SKM-1 (cell line): ENCODE data around the gene PRM3.
A peak's percentile ranks its signal among the peaks of the same experiment; 100 is the strongest.

Experiments
- DNase-seq: peaks from one replicate; lab custom pipeline; 2025; ENCODE audit not compliant: unreplicated experiment; lab: John Stamatoyannopoulos, UW

The PRM3 gene

DNA sequence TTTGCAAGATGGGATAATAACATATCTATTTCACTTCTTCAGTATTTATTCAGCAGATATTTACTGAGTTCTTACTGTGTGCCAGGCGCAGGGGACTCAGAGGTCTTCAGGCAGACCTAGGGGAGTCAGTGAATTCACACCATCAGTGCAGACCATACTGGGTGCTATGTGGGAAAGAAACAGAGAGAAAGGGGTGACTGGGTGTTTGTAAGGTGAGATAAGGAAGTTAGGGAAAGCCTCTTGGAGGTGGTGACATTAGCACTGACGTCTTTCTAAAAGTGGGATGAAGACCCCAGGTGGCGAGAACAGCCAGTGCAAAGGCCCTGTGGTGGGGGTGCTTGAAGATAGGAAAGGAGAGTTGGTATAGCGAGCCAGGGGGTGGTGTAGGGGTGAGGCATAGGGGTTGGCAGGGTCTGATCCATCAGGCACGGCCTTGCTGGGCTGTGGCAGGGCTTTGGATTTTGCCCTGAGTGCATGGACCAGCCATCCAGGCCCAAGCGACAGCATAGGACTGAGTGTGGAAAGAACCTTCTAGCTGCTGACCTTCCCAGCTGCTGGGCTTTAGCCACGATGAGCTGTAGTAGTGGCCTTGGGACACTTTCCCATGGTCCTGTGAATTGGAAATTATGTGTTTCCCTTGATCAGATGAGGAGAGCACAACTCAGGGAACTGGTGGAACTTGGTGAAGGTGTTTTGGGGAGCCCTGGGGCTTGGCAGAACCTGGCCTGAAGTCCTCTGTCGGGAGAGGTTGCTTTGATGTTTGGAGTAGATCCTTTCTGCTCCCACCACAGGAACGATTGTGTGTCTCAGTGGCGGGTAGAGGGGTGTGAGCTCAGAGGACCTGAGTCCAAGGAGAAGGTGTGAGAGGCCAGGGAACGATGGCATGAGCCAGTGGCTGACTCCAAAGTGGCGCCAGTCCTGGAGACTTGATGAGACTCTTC, 13.5 kb downstream of the PRM3 start:
- DNase-seq, result no peak

DNA sequence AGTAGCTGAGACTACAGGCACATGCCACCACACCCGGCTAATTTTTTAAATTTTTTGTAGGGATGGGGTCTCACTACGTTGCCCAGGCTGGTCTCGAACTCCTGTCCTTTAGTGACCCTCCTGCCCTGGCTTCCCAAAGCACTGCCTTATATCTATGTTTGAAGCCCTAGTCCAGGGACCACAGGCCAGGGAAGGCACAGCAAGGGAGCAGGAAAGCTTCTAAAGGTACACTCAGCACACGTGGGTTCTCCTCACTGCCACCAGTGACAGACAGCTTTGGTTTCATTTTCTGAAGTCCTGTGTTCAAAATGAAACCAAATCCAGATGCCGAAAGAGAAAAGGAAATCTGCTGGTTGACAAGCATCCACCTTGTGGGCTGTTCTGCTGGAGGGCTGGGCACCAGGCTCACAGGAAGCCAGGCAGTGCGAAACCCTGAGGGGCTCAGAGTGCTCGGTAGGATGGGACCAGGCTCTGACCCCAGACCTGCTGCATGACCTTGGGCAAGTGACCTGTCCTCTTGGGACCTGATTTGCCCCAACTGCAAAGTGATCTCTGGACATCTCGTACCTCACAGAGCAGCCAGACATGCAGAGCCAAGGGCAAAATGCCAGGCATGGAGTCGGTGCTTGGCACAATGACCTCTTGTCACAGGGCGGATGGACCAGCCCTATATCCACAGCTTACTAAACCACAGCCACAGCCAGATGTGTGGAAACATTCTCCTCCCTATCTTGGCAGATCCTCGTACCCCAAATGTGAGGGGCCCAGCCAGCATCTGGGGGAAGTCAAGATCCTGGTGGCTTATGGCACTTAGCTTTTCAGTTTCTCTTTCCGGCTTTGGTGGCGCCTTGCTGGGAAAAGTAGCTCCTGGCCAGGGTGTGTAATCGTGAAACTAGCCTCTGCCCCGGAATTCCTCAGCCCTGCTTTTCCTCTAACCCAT, 14.6 kb downstream of the PRM3 start:
- no peak for DNase-seq

DNA sequence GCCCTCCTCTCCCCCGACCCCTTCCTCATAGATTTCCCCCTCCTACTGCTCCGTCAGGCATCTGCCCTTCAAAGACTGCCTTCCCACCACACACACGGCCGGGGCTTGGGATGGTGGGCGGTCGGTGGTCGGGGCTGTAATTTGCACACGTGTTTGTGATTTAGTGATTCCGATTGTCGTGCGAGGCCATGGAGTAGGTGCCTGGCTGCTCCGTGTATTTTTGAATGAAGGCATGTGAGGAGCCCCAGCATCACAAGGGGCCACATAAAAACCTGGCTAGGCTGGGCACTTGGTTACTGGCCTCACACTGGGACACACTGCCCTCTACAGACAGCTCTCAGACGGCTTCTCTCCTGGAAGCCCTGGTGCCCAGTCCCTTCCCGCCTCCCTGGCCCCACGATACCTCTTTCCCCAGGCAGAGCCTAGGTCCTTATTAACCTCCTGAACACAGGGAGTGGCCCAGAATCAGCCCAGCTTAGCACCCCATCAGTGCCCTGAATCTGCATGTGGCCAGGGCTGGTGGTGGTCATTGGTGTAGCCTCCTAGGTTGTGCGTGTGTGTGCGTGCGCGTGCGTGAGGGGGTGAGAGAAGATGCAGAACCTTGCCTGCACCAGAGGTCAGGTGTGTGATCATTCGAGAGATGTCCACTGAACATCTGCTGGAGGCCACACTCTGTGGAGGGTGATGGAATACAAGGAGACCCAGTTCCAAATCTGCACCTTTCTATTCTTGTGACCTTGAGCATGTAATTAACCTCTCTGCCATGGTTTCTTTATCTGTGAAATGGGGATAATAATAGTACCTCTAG, 16.1 kb downstream of the PRM3 start:
- DNase-seq, result peak; percentile 40

DNA sequence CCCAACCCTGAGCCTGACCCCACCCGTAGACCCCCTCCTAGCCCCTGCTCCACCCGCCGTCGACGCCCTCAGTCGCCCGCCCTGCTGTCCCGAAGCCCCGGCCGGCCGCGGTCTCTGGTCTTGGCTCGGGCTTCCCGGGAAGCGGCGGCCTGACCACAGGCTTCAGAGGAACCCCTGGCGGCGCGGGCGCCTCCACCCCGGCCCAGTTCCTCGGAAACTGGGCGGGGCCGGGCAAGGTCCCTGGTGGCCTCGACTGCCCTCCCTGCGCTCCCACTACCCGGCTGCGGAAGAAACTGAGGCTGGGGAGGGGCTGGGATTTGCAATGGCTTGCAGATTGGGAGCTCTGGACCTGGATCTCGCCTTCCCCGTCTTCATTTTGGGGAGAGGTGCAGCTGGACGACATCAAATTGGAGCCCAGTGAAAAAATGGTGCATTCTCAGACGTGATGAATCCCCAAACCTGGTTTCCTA, 16.7 kb downstream of the PRM3 start:
- no peak for DNase-seq

DNA sequence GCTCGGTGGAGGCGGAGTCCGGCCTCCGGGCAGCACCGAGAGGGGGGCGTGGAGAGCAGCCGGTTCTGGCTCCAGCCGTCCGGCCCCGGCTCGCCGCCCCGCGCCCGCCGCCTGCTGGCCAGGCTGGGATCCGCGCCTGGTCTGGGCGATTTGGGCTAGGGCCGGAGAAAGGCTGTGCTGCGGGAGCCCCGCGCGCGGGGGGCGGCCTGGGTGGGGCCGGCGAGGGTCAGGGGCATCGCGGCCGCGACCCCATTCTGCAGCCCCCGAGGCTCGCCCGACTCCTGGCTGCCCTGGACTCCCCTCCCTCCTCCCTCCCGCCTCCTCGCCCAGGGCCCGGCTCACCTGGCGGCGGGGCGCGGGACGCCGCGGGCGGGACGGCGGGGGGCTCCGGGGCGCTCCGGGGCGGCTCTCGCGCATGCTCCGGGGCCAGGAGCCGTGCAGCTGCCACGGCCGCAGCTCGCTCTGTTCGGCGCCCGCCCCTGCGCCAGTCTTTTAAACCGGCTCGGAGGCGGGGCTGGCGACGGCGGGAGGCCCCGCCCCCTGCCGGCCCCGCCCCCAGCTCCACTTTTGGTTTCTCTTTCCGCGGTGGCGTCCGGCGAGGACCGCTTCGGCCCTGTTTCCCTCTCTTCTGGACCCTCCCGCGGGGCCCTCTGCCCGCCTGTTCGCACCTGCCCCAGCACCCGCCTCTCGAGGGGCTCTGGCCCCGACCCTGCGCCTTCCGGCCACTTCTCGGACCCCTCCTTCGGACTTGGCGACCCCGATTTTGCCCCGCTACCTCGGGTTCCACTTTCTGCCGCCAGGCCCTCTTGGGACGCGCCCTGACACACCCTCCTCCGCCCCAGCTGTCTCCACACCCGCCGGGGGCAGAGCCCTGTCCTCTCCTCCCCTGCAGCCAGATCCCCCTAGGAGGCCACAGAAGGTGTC, 17.4 kb downstream of the PRM3 start, which contains the start of gene SOCS1:
TSS of gene SOCS1 (minus strand) at position 468 of the 924 bp plus-strand sequence. CDS start 726 bp downstream, outside the sequence.
- peak; percentile 58 for DNase-seq

- DNase-seq, result no peak
These were observed 18.3 kb downstream of the PRM3 start for GRCh38 chr16:11254913-11255736.

- DNase-seq, result no peak
These were observed 19.2 kb downstream of the PRM3 start for GRCh38 chr16:11253995-11254912.

- no peak for DNase-seq
These were observed 20.1 kb downstream of the PRM3 start for GRCh38 chr16:11253009-11253994.

DNA sequence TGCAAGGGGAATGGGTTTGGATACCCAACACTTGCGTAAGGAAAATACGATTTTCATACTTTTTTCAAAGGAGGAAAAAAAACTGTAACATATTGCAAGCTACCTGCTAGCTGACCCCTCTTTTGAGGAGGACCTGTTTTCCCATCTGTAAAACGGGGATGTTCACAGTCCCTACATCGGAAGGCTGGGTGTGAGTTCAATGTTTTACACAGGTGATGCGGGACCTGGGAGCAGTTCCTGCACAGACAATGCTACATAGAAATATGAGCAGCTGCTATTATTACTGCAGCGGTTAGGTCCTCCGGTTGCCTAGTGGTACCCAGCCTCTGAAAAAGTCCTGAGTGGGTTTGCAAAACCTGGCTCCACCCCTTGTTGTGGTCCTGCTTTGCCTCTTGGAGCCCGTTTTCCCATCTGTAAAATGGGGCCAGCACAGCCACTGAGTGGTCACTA, 20.9 kb downstream of the PRM3 start:
- no peak for DNase-seq

GRCh38 chr16:11251525-11252481, 21.6 kb downstream of the PRM3 start:
- DNase-seq, result no peak

DNA sequence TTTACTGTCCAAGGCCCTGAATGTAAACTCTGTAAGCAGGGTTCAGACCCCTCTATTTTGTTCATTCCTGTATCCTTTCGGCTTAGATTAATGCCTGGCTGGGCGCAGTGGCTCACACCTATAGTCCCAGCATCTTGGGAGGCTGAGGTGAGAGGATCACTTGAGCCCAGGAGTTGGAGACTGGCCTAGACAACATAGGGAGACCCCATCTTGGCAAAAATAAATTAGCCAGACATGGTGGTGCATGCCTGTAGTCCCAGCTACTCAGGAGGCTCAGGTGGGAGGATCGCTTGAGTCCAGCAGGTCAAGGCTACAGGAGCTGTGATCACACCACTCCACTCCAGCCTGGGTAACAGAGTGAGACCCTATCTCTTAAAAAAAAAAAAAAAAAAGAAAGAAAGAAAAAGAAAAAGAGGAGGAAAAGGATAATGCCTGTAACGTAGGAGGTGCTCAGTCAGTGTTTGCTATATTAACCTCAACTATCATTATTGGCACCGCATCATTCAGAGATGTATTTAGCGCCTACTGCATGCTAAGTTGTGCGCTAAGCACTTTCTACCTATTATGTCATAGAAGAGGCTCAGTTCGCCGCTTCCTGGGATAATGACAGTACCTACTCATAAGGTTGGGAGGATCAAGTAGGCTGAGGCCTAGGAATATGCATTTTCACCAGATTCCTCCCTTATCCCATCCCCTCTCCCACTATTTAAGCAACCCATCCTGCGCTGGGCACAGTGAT, 22.5 kb downstream of the PRM3 start:
- no peak for DNase-seq

- no peak for DNase-seq
These were observed 23.2 kb downstream of the PRM3 start for GRCh38 chr16:11250091-11250785.

GRCh38 chr16:11249233-11250061, 24.0 kb downstream of the PRM3 start:
- no peak for DNase-seq
